Hepatocyte (in vitro differentiated cells): ENCODE results near the gene ZFPM1.

Experiments
- EZH2 ChIP-seq: fragments of 200-600 bp; sonication (generic); IDR thresholded peaks from 2 replicates; pipeline ENCODE4 v1.6.1; 2016; ENCODE audit warnings: antibody characterized with exemption, mild to moderate bottlenecking, borderline replicate concordance
- EZH2phosphoT487 ChIP-seq: fragments of 200-600 bp; sonication (generic); IDR thresholded peaks from one replicate; pipeline ENCODE4 v1.6.1; 2018; ENCODE audit warnings: antibody characterized with exemption, mild to moderate bottlenecking, low read depth, moderate library complexity; ENCODE audit not compliant: unreplicated experiment, severe bottlenecking
- TF ChIP-seq, protein P1 (sequence below): fragments of 200-600 bp; sonication (generic); IDR thresholded peaks from 2 replicates; pipeline ENCODE4 v1.5.1; 2016; ENCODE audit warnings: antibody characterized with exemption, mild to moderate bottlenecking; ENCODE audit not compliant: poor library complexity

DNA sequence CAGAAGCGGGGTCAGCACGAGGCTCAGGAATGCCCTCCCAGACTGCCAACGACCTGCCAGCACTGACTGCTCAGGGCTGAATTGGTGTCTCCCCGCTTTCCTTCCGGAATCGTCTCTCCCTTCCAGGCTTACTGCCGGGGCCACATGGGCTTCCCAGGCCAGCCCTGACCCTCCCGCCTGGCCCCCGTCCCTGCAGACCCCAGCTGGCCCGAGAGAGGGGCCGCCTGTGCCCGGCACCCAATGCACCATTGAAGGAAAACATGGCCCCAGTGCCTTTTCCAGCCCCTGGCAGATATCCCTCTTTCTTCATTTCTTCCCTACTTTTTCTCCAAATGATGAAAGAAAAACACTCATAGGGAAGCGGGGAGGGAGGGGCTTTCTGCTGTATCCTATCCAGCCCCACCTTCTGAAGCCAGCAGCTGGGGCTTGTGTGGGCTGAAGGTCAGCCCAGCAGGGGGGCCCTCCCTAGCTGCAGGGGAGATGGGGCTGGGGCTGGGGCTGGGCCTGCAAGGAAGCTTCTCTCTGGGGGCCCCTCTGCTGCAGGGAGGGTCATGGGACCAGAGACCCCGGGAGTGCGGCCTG lies 44.4 kb upstream of the ZFPM1 start:
- TF ChIP-seq, protein P1, sequence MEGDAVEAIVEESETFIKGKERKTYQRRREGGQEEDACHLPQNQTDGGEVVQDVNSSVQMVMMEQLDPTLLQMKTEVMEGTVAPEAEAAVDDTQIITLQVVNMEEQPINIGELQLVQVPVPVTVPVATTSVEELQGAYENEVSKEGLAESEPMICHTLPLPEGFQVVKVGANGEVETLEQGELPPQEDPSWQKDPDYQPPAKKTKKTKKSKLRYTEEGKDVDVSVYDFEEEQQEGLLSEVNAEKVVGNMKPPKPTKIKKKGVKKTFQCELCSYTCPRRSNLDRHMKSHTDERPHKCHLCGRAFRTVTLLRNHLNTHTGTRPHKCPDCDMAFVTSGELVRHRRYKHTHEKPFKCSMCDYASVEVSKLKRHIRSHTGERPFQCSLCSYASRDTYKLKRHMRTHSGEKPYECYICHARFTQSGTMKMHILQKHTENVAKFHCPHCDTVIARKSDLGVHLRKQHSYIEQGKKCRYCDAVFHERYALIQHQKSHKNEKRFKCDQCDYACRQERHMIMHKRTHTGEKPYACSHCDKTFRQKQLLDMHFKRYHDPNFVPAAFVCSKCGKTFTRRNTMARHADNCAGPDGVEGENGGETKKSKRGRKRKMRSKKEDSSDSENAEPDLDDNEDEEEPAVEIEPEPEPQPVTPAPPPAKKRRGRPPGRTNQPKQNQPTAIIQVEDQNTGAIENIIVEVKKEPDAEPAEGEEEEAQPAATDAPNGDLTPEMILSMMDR: no peak
- TF ChIP-seq EZH2phosphoT487 (no peak), EZH2 (no peak)
